HG03196 (cell line): Measurements from ENCODE around the gene BANP.
"Not testable (repeated sequence)": the region's sequence is repeated elsewhere in the genome, so short reads cannot be mapped to it uniquely, and the experiment has no call there.

Experiments used
- ATAC-seq: cut with Tn5 transposase; IDR thresholded peaks from one replicate; pipeline ENCODE4 v1.9.1; 2021; ENCODE audit not compliant: unreplicated experiment

Gene BANP

GRCh38 chr16:88064011-88064888 is 113.0 kb downstream of the BANP start:
- ATAC-seq: no peak

GRCh38 chr16:88064889-88065746 is 113.9 kb downstream of the BANP start:
- ATAC-seq: no peak

- ATAC-seq: no peak
Observed at GRCh38 chr16:88065747-88066142, 114.5 kb downstream of the BANP start.

GRCh38 chr16:88066234-88066633 is 115.0 kb downstream of the BANP start:
- no peak for ATAC-seq

GRCh38 chr16:88066680-88067529 is 115.7 kb downstream of the BANP start:
- ATAC-seq: no peak

- ATAC-seq: no peak
Observed at GRCh38 chr16:88067530-88068411, 116.5 kb downstream of the BANP start.

GRCh38 chr16:88068476-88069396 is 117.5 kb downstream of the BANP start:
- no peak for ATAC-seq

- ATAC-seq: peak; percentile 79
Observed at GRCh38 chr16:88069397-88070168, 118.3 kb downstream of the BANP start.

GRCh38 chr16:88070341-88070740 is 119.1 kb downstream of the BANP start:
- no peak for ATAC-seq

- no peak for ATAC-seq
Observed at GRCh38 chr16:88070989-88071625, 119.9 kb downstream of the BANP start.

GRCh38 chr16:88071908-88072307 is 120.7 kb downstream of the BANP start:
- no peak for ATAC-seq

- ATAC-seq: no peak
Observed at GRCh38 chr16:88072571-88073001, 121.4 kb downstream of the BANP start.

- ATAC-seq: no peak
Observed at GRCh38 chr16:88073201-88073721, 122.0 kb downstream of the BANP start.

GRCh38 chr16:88074041-88074440 is 122.8 kb downstream of the BANP start:
- no peak for ATAC-seq

- no peak for ATAC-seq
Observed at GRCh38 chr16:88076211-88076931, 125.1 kb downstream of the BANP start.

GRCh38 chr16:88076932-88077320 is 125.7 kb downstream of the BANP start:
- not testable (repeated sequence) for ATAC-seq
